Activated CD4-positive, alpha-beta T cell treated with anti-CD3 and anti-CD28 coated beads for 1 hour (primary cell): ENCODE measurements around the gene GNS.
"Not testable (repeated sequence)": the region's sequence is repeated elsewhere in the genome, so short reads cannot be mapped to it uniquely, and the experiment has no call there.

Experiments
- DNase-seq: peaks from one replicate; pipeline ENCODE4 v3.0.0-alpha.2; 2020

Gene GNS

GRCh38 chr12:64694130-64695040 lies 64.8 kb downstream of the GNS start:
- no peak for DNase-seq

GRCh38 chr12:64691795-64692583 lies 67.2 kb downstream of the GNS start:
- DNase-seq = no peak

DNA sequence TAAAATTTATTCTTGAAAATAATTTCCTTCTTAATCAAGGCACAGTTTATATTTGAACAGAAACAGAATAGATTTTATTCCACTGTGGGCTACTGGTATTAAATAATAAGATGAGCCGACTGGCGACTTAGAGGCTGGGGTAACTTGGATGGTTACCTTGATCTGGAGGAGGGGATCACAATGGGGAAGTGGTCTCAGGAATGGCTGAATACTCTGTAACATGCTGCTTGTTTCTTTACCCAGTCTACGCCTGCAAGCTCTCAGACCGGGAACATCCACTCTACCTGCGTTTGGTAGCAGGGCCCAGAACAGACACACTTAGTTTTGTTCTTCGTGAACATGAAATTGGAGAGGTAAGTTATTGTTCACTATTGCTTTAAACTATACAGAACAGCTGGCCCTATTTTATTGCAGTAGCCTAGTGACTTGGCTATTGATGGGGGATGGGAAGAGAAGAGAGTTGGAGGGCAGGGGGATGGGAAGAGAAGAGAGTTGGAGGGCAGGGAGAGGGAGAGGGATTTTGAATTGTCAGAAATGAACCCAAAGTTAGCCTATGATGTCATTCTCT lies 67.9 kb downstream of the GNS start:
- DNase-seq = no peak

DNA sequence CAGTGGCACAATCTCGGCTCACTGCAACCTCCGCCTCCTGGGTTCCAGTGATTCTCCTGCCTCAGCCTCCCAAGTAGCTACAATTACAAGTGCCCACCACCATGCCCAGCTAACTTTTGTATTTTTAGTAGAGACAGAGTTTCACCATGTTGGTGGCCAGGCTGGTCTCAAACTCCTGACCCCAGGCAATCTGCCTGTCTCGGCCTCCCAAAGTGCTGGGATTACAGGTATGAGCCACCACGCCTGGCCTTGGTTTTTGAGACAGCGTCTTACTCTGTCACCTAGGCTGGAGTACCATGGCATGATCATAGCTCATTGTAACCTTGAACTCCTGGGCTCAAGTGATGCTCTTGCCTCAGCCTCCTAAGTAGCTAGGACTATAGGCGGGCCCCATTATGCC lies 69.0 kb downstream of the GNS start:
- not testable (repeated sequence) for DNase-seq

- no peak for DNase-seq
These were observed 70.5 kb downstream of the GNS start for GRCh38 chr12:64688715-64689114.

- no peak for DNase-seq
These were observed 71.0 kb downstream of the GNS start for GRCh38 chr12:64688219-64688618.

DNA sequence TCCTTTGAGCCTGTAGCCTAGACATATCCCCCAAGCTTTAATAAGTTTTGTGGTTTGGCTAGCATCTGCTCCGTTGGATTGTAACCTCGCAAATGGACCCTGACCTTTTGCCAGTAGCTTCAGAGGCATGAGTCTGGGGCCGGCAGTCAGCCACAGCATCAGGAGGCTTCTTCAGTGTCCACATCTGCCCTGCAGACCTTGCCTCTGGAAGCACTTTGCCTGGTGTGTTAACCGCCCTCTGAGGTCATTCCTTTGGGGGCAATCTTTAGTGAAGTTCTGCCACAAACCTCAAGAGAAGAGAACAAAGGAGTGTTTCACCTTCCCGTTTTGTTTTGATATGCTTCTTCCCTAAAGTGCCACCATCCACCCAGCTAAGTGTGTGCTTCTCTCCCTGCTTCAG lies 71.4 kb downstream of the GNS start:
- DNase-seq = no peak

DNA sequence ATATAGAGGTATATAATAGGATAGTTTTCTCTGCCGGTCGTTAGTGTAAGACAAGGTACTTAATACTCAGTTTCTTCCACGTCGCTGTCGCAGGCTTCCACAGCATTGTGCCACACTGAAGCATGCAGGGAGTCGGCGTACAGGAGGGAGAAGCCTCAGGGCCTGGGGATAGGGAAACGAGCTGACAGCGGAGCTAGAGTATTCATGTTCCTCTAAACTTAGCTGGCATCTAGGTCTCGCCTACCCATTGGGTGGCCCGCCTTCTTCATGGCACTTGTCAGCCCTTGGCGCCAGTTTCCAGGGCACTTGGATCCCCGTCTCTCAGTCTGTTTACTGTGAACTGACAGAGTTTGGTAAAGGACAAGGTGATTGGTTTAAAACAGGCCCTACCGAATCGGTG lies 73.6 kb downstream of the GNS start:
- no peak for DNase-seq

DNA sequence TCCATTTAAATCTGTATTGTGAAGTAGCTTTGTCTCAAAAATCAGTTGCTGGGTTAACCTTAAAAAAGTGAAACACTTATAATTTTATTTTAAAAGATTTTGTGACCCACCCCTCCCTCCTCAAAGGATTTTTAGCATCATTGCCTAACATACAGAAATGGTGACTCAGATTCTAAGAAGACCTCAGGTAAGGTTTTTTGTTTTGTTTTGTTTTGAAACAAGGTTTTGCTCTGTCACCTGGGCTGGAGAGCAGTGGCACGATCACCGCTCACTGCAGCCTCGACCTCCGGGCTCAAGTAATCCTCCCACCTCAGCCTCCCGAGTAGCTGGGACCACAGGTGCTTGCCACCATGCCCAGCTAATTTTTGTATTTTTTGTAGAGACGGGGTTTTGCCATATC lies 74.2 kb downstream of the GNS start:
- no peak for DNase-seq

DNA sequence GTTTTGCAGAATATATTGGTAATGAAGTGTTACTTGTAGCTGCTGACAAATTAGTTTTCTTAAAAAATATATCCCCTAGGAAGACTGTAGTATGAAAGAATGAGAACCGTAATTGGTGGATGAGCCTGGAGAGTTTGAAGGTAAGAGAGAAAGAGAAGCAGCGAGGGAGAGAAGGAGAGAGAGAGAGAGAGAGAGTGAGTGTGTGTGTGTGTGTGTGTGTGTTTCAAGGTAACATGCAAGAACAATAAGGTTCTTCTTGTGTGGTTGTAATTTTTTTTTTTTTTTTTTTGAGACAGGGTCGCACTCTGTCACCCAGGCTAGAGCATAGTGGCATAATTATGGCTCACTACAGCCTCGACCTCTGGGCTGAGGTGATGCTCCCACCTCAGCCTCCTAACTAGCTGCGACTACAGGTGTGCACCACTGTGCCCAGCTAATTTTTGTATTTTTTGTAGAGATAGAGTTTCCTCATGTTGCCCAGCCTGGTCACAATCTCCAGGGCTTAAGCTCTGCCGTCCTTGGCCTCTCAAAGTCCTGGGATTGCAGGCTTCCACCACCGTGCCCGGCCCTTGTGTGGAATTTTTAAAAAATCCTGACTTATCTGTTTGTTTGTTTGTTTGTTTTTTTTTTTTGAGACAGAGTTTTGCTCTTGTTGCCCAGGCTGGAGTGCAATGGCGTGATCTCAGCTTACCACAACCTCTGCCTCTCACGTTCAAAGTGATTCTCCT lies 75.2 kb downstream of the GNS start:
- DNase-seq = no peak

DNA sequence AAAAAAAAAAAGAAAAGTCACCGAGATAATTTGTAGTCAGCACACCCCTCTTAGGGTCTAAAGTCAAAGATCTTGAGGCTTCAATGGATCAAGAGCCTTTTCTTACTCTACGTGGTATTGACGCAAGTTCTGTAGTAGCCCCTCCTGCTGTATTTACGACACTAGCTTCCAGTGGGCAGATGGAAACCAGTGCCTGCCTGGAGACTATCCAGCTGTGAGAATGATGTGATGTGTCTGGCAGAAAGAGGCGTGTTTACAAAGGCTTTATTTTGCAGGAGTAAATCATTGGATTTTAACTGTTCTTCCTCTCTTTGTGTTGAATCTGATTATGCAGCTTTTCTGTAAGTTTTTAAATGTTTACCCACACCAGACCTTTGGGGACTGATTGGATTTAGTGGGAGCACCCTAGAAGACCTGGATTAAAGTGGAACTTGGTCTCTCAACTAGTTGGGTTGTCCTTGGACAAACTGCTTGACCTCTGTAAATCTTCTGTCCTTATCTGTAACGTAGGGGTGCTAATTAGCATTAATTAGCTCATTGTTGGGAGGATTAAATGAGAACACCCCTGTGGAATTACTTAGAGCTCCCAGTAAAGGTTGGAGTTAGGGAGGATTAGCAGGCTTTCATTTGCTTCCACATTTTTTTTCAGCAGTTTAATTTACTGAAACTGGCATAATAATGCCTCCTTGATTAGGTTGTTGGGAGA lies 76.5 kb downstream of the GNS start:
- no peak for DNase-seq

DNA sequence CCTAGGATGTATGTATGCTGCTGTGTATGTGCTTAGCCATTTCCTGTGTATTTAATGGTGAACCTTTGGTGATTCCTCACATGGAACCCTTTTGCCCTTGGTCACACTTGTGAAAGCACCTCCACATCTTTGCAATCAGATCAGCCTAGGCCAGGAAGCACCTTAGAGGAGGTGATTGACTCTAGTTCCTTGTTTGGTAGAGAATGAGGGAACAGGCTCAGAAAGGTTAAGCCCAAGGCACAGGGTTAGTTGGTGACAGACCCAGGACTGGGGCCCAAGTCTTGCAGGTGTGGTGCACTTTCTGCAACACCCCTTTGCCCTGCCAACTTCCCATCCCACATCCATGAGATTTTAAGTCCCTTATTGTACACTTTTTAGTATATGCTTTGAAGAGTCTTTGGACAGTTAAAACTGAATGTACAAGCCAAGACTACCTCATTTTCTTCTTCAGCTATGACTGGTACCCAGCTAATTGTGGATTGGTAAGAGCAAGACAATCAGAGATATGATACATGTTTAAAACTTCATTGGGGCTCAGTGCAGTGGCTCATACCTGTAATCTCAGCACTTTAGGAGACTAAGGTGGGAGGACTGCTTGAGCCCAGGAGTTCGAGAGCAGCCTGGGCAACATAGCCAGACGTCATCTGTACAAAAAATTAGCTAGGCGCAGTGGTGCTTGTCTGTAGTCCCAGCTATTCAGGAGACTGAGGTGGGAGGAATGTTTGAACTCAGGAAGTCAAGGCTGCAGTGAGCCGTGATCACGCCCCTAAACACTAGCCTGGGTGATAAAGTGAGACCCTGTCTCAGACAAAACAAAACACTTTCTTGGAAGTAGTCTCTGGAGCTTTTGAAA lies 77.8 kb downstream of the GNS start:
- no peak for DNase-seq

GRCh38 chr12:64680235-64680634 lies 79.0 kb downstream of the GNS start:
- DNase-seq = no peak

DNA sequence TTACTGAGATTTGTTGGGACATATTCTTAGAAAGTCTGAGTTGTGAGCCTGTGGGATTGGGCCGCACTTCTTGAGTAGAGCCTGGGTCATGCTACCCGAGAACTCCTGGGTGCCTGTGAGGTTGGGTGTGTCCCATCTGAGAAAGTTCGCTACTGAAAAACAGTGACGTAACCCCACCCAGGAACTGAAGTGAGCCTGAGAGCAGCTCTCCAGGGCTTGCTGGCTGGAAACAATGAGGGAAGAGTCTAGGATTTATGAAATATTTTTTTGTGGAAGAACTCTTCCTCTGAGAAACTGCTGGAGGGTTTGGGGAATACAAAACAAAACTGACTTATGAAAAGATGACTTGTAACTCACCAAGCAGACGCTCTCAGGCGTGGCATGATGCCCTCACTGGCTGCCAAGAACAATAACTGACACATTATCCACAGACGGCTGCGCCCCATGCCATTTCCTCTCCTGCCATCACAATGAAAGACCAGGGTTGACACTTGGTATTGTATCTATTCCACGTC lies 79.7 kb downstream of the GNS start:
- DNase-seq = peak; percentile 30

GRCh38 chr12:64678835-64679234 lies 80.4 kb downstream of the GNS start:
- no peak for DNase-seq

DNA sequence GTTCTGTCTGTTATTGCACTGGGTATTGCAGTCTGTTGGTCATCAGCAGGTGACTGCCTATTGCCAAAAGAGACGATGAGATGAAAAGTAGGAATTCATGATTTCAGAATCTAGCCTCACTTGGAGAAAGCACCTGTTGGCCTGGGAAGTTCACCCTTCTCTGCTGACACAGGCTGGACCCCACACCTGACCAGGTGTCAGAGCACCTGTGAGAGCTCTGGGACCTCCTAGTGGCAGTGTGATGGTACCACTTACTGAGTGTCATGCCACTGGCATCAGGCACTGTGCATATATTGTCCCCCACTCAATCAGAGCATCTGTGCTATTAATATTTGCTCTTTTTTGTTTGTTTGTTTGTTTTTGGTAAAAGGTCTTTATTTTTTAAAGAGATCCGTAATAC lies 81.0 kb downstream of the GNS start:
- DNase-seq = no peak

- DNase-seq = no peak
These were observed 83.4 kb downstream of the GNS start for GRCh38 chr12:64675795-64676194.

- DNase-seq = peak; percentile 39
These were observed 84.8 kb downstream of the GNS start for GRCh38 chr12:64674367-64674922.

DNA sequence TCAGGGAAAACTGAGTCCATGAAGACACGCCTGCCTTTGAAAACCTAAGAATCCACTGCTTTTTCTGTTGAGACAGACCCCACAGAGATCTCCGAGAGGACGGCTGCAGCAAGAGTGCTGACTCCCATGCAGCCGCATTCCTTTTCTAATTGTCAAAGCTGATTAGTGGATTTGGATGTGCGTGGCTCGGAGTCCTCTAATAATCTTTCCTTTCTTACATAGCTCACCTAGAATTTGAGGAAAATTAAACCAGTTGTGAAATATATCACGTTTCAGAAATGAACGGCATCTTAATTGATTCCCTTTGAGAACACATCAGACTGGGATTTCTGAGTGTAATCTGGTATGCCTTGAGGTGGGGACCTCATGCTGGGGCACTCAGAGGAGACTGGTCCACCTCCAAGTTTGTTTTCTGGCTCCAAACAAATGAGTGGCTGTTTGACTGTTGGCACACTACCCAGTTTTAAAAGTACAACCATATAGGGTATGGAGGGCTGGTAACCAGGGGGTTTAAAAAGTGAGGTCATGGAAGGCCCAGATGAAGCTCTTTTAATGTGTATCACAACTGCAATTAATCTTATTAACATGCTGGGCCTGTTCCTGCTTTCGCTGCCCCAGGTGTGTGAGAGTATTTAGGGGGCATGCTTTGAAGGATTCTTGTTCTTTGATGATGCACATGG lies 85.6 kb downstream of the GNS start:
- DNase-seq = no peak

DNA sequence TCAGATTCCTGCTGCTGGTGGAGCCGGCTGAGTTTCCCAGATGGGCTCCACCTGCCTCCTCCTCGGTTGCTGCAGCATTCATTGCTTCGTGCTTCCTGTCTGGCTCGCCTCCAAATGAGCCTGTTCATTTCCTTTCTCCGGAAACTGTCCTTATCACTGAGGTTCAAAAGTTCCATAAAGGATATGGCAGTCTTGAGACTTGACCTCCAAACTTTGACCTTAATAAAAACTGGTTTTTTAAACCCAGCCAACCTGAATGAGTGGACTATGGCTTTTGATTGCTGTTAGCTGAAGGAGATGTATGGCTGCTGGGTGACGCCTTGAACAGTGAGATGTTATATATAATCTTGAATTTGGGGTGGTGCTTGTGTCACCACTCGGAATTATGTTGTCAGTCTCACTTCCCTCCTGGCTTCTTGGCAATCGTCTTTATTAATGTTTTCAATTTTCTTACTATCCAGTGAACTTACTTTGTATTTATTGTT lies 86.2 kb downstream of the GNS start:
- no peak for DNase-seq
